DOHH2 (cell line): ENCODE data around the gene APOBEC4.

ENCODE experiments used
- H3F3A ChIP-seq: fragments of 200-600 bp; sonication (generic), shearing (Covaris generic); 2 replicates; pipeline ENCODE4 v1.6.0; 2016; ENCODE audit warnings: antibody characterized with exemption, mild to moderate bottlenecking; ENCODE audit not compliant: control insufficient read depth, insufficient read depth
- H3K27ac ChIP-seq: fragments of 200-600 bp; sonication (generic); 2 replicates; pipeline ENCODE4 v1.5.1; 2014; ENCODE audit warnings: low read depth, mild to moderate bottlenecking, low read length, moderate library complexity
- H3K27me3 ChIP-seq: fragments of 200-600 bp; sonication (generic); 2 replicates; pipeline ENCODE4 v1.6.1; 2014; ENCODE audit warnings: mild to moderate bottlenecking, low read length, mixed read lengths; ENCODE audit not compliant: control insufficient read depth
- H3K36me3 ChIP-seq: fragments of 200-600 bp; sonication (generic); 2 replicates; pipeline ENCODE4 v1.6.1; 2014; ENCODE audit warnings: mild to moderate bottlenecking, low read length, moderate library complexity, mixed read lengths; ENCODE audit not compliant: control insufficient read depth
- H3K4me1 ChIP-seq: fragments of 200-600 bp; sonication (generic); 2 replicates; pipeline ENCODE4 v1.6.1; 2014; ENCODE audit warnings: mild to moderate bottlenecking, low read length, mixed read lengths; ENCODE audit not compliant: control insufficient read depth
- H3K4me2 ChIP-seq: fragments of 200-600 bp; sonication (generic); 2 replicates; pipeline ENCODE4 v1.6.0; 2014; ENCODE audit warnings: mild to moderate bottlenecking, low read length, moderate library complexity
- H3K4me3 ChIP-seq: fragments of 200-600 bp; sonication (generic); 2 replicates; pipeline ENCODE4 v1.5.1; 2014; ENCODE audit warnings: mild to moderate bottlenecking, low read length, mixed read lengths
- H3K79me2 ChIP-seq: fragments of 200-600 bp; sonication (generic); 2 replicates; pipeline ENCODE4 v1.6.1; 2014; ENCODE audit warnings: mild to moderate bottlenecking, low read length, mixed read lengths; ENCODE audit not compliant: control insufficient read depth
- H3K9me2 ChIP-seq: fragments of 200-600 bp; sonication (generic); replicated peaks from 2 replicates; pipeline ENCODE4 v1.6.1; 2014; ENCODE audit warnings: mild to moderate bottlenecking, low read length, mixed read lengths; ENCODE audit not compliant: control insufficient read depth
- H3K9me3 ChIP-seq: fragments of 200-600 bp; sonication (generic); 2 replicates; pipeline ENCODE4 v1.6.1; 2014; ENCODE audit warnings: antibody characterized with exemption, low read length, mixed read lengths; ENCODE audit not compliant: control insufficient read depth, insufficient read depth
- H4K20me1 ChIP-seq: fragments of 200-600 bp; sonication (generic); 2 replicates; pipeline ENCODE4 v1.6.0; 2014; ENCODE audit warnings: low read depth, mild to moderate bottlenecking, antibody characterized with exemption, low read length, moderate library complexity; ENCODE audit not compliant: control insufficient read depth, insufficient read depth
- EZH2phosphoT487 ChIP-seq: fragments of 200-600 bp; sonication (generic); IDR thresholded peaks from 2 replicates; pipeline ENCODE4 v1.6.1; 2017; ENCODE audit warnings: borderline replicate concordance, mild to moderate bottlenecking, antibody characterized with exemption, low read length, moderate library complexity, mixed read lengths
- TF ChIP-seq, protein P1 (sequence below): fragments of 200-600 bp; sonication (generic); IDR thresholded peaks from one replicate; pipeline ENCODE4 v1.5.1; 2014; ENCODE audit warnings: antibody characterized with exemption, mild to moderate bottlenecking, low read depth, low read length; ENCODE audit not compliant: poor library complexity, severe bottlenecking

The APOBEC4 gene

DNA sequence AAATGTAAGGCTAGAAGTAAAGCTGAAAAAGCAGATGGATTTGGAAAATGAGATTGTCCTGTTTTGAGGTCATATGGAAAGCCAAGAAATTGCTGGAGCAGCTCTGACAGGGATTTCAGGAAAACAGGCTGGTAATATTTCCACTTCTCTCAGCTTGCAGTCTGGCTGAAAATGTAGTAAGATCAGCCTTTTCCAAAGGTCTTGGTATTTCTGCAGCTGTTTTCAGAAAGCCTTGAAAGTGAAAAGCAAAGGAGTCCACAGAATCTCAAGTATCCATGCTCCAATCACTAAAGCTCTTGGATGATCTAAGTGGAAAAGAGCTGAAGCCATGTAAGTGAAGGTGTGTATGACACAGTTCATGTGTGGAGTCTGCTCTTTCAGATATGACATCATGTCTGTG is 41.6 kb upstream of the APOBEC4 start:
- Histone ChIP-seq H3K27ac (no peak overlapping the region), H3K9me2 (no peaks in the 10 kb centered on the region), H4K20me1 (no peaks in the 10 kb centered on the region), H3K4me2 (no peak overlapping the region), H3K9me3 (no peaks in the 10 kb centered on the region), H3K27me3 (no peaks in the 10 kb centered on the region), H3K4me3 (no peak overlapping the region), H3K79me2 (no peaks in the 10 kb centered on the region), H3F3A (no peaks in the 10 kb centered on the region), H3K36me3 (no peaks in the 10 kb centered on the region), H3K4me1 (peaks cover 6% of the 10 kb centered on the region)
- TF ChIP-seq, protein P1, sequence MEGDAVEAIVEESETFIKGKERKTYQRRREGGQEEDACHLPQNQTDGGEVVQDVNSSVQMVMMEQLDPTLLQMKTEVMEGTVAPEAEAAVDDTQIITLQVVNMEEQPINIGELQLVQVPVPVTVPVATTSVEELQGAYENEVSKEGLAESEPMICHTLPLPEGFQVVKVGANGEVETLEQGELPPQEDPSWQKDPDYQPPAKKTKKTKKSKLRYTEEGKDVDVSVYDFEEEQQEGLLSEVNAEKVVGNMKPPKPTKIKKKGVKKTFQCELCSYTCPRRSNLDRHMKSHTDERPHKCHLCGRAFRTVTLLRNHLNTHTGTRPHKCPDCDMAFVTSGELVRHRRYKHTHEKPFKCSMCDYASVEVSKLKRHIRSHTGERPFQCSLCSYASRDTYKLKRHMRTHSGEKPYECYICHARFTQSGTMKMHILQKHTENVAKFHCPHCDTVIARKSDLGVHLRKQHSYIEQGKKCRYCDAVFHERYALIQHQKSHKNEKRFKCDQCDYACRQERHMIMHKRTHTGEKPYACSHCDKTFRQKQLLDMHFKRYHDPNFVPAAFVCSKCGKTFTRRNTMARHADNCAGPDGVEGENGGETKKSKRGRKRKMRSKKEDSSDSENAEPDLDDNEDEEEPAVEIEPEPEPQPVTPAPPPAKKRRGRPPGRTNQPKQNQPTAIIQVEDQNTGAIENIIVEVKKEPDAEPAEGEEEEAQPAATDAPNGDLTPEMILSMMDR: no peak
- no peak for TF ChIP-seq EZH2phosphoT487

DNA sequence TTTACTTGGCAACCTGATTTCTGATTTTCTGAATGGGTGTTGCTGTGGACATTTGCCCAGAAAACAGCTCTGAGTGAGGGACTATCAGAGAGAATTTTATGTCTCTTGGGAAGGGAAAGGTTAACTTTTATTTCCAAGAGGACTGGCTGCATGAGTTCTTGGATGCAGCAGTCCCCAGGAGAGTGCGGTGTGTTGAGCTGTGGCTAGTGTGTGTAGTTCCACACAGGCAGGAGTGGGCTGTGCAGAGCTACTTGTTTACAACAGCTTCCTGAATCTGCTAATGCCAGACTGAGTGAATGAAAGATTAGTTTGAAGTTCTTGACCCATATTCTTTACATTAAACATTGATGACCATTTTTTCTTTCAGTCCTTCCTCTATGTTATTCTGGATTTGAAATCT is 41.0 kb upstream of the APOBEC4 start:
- H3K79me2 ChIP-seq: no peaks in the 10 kb centered on the region
- no peaks in the 10 kb centered on the region for H3K9me3 ChIP-seq
- peaks cover 6% of the 10 kb centered on the region for H3K4me1 ChIP-seq
- H3K4me3 ChIP-seq: no peak overlapping the region
- no peaks in the 10 kb centered on the region for H3K36me3 ChIP-seq
- no peaks in the 10 kb centered on the region for H4K20me1 ChIP-seq
- H3F3A ChIP-seq: no peaks in the 10 kb centered on the region
- no peaks in the 10 kb centered on the region for H3K9me2 ChIP-seq
- TF ChIP-seq, protein P1: no peak
- H3K27ac ChIP-seq: no peak overlapping the region
- H3K4me2 ChIP-seq: no peak overlapping the region
- no peaks in the 10 kb centered on the region for H3K27me3 ChIP-seq

DNA sequence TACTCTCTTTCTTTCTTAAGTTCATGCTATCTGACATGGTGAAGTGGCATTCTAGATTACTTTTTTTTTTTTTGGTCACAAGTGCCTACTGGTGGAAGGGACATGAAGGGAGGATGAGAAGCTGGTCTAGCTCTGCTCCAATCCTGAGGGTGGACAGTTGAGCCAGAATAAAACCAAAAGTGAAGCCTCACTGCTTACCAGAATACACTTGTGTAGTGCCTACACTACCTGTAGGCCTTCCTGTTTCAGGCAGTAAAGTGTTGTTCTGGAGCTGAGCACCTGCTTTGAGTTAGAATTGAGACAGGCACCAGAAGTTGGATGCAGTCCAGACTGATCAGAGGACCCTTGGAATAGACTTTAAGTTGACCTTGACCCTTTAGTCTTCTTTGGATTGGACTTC is 40.4 kb upstream of the APOBEC4 start:
- Histone ChIP-seq H3K27me3 (no peaks in the 10 kb centered on the region), H3K4me1 (peaks cover 5% of the 10 kb centered on the region), H3K4me3 (no peak overlapping the region), H3K9me2 (no peaks in the 10 kb centered on the region), H4K20me1 (no peaks in the 10 kb centered on the region), H3K4me2 (no peak overlapping the region), H3K36me3 (no peaks in the 10 kb centered on the region), H3K79me2 (no peaks in the 10 kb centered on the region), H3F3A (no peaks in the 10 kb centered on the region), H3K27ac (no peak overlapping the region), H3K9me3 (no peaks in the 10 kb centered on the region)
- no peak for TF ChIP-seq EZH2phosphoT487
- TF ChIP-seq, protein P1: no peak

DNA sequence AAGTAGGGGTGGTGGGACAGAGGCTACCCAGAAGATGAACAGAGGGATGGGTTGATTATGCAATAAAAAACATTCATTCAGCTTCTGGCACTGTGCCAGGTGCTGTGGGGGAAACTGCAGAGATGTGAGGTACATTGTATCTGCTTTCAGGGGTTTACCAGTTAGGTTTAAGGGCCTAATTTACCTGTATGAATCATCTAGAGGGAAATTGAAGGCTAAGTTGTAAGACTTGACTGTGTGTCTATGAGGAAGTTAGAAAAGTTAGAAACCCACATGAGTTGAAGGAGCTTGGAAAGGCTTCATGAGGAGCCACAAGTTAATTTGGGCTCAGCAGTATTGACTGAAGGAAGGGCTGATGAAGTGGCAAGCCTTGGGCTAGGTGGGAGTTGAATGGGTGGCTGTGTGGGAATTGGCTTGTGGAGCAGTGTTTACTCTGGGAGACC is 36.7 kb upstream of the APOBEC4 start:
- H3K9me3 ChIP-seq: no peaks in the 10 kb centered on the region
- no peaks in the 10 kb centered on the region for H3K27me3 ChIP-seq
- H3K27ac ChIP-seq: no peak overlapping the region
- H4K20me1 ChIP-seq: no peaks in the 10 kb centered on the region
- no peaks in the 10 kb centered on the region for H3K9me2 ChIP-seq
- H3K4me2 ChIP-seq: no peak overlapping the region
- no peaks in the 10 kb centered on the region for H3F3A ChIP-seq
- no peak for TF ChIP-seq EZH2phosphoT487
- TF ChIP-seq, protein P1: no peak
- no peak overlapping the region for H3K4me3 ChIP-seq
- H3K4me1 ChIP-seq: peaks cover 5% of the 10 kb centered on the region; the same call in 1 of the 2 replicates
- H3K36me3 ChIP-seq: no peaks in the 10 kb centered on the region
- H3K79me2 ChIP-seq: no peaks in the 10 kb centered on the region
